HG03066 (cell line): ENCODE measurements around the gene KRTAP10-8.
"Not testable (repeated sequence)": the region's sequence is repeated elsewhere in the genome, so short reads cannot be mapped to it uniquely, and the experiment has no call there.

Experiments used
- ATAC-seq: cut with Tn5 transposase; IDR thresholded peaks from one replicate; pipeline ENCODE4 v1.9.1; 2021; ENCODE audit warnings: low read depth; ENCODE audit not compliant: unreplicated experiment

KRTAP10-8 gene

GRCh38 chr21:44616591-44616926 lies 4.7 kb downstream of the KRTAP10-8 start:
- no peak for ATAC-seq

- ATAC-seq = no peak
These were observed 5.2 kb downstream of the KRTAP10-8 start for GRCh38 chr21:44617071-44617501.

GRCh38 chr21:44618504-44618903 lies 6.6 kb downstream of the KRTAP10-8 start:
- no peak for ATAC-seq

- ATAC-seq = no peak
These were observed 7.0 kb downstream of the KRTAP10-8 start for GRCh38 chr21:44618909-44619308.

GRCh38 chr21:44619886-44620285 lies 8.0 kb downstream of the KRTAP10-8 start:
- ATAC-seq = no peak

- ATAC-seq = no peak
These were observed 11.7 kb downstream of the KRTAP10-8 start for GRCh38 chr21:44623575-44623974.

GRCh38 chr21:44625756-44626155 lies 13.9 kb downstream of the KRTAP10-8 start:
- no peak for ATAC-seq

- ATAC-seq = no peak
These were observed 14.4 kb downstream of the KRTAP10-8 start for GRCh38 chr21:44626262-44626661.

GRCh38 chr21:44626673-44627143 lies 14.8 kb downstream of the KRTAP10-8 start, which contains the start of gene KRTAP10-9:
Gene KRTAP10-9 (plus strand): TSS chr21:44627093. CDS start chr21:44627172, 79 bp downstream.
- ATAC-seq = no peak

GRCh38 chr21:44627181-44627822 lies 15.4 kb downstream of the KRTAP10-8 start:
- ATAC-seq = not testable (repeated sequence)

- not testable (repeated sequence) for ATAC-seq
These were observed 16.0 kb downstream of the KRTAP10-8 start for GRCh38 chr21:44627831-44628233.

- no peak for ATAC-seq
These were observed 17.0 kb downstream of the KRTAP10-8 start for GRCh38 chr21:44628707-44629391.

GRCh38 chr21:44630440-44630839 lies 18.6 kb downstream of the KRTAP10-8 start:
- no peak for ATAC-seq

GRCh38 chr21:44632067-44632466 lies 20.2 kb downstream of the KRTAP10-8 start:
- no peak for ATAC-seq

GRCh38 chr21:44636209-44637017 lies 24.5 kb downstream of the KRTAP10-8 start:
- ATAC-seq = no peak

- ATAC-seq = no peak
These were observed 25.4 kb downstream of the KRTAP10-8 start, which contains the start of gene KRTAP10-10 for GRCh38 chr21:44637018-44637850. Gene KRTAP10-10 (plus strand): TSS chr21:44637356. CDS start chr21:44637418, 62 bp downstream.

GRCh38 chr21:44637851-44638348 lies 26.0 kb downstream of the KRTAP10-8 start:
- not testable (repeated sequence) for ATAC-seq

GRCh38 chr21:44638506-44639330 lies 26.8 kb downstream of the KRTAP10-8 start:
- not testable (repeated sequence) for ATAC-seq

- no peak for ATAC-seq
These were observed 27.4 kb downstream of the KRTAP10-8 start for GRCh38 chr21:44639331-44639655.
